Uterus (tissue), 2 donors: Measurements from ENCODE around the gene C14orf119.

Experiments
- CTCF ChIP-seq, 4 experiments: fragments of 200-600 bp in 2 of 4; fragments of 450-650 bp in 2 of 4; sonication (generic) in 2 of 4; IDR thresholded peaks; one replicate each; pipeline ENCODE4 v1.5.1; 2016 to 2019; ENCODE audit warnings: antibody characterized with exemption in 4 of 4, mild to moderate bottlenecking in 2 of 4, moderate library complexity in 1 of 4
- POLR2A ChIP-seq, 2 donors: fragments of 450-650 bp; IDR thresholded peaks; one replicate each; pipeline ENCODE4 v1.6.1; 2016; ENCODE audit warnings: antibody characterized with exemption in 2 of 2, mild to moderate bottlenecking in 1 of 2, moderate library complexity in 1 of 2

- no peak for TF ChIP-seq CTCF (IDR thresholded peaks at IDR 0.05)
- no peak for TF ChIP-seq POLR2A (IDR thresholded peaks at IDR 0.05)
These were observed 6.8 kb downstream of the C14orf119 start for GRCh38 chr14:23101986-23102625.
